IPS-15b (cell line): ENCODE data around the gene IL20RA.

Source experiments
- H3K27me3 ChIP-seq: one replicate; pipeline ENCODE4 v1.6.1; 2013; ENCODE audit warnings: low read length; ENCODE audit not compliant: control insufficient read depth, insufficient read depth
- H3K36me3 ChIP-seq: one replicate; pipeline ENCODE4 v1.6.1; 2013; ENCODE audit warnings: low read length; ENCODE audit not compliant: control insufficient read depth, insufficient read depth
- H3K4me1 ChIP-seq: one replicate; pipeline ENCODE4 v1.6.1; 2013; ENCODE audit warnings: mild to moderate bottlenecking, low read length; ENCODE audit not compliant: control insufficient read depth, insufficient read depth
- H3K4me3 ChIP-seq: one replicate; pipeline ENCODE4 v1.5.1; 2013; ENCODE audit warnings: low read depth, low read length
- H3K9ac ChIP-seq: one replicate; pipeline ENCODE4 v1.6.1; 2013; ENCODE audit warnings: low read depth, mild to moderate bottlenecking, low read length
- H3K9me3 ChIP-seq: one replicate; pipeline ENCODE4 v1.6.1; 2013; ENCODE audit warnings: mild to moderate bottlenecking, low read length; ENCODE audit not compliant: control insufficient read depth, insufficient read depth

The IL20RA gene, protein sequence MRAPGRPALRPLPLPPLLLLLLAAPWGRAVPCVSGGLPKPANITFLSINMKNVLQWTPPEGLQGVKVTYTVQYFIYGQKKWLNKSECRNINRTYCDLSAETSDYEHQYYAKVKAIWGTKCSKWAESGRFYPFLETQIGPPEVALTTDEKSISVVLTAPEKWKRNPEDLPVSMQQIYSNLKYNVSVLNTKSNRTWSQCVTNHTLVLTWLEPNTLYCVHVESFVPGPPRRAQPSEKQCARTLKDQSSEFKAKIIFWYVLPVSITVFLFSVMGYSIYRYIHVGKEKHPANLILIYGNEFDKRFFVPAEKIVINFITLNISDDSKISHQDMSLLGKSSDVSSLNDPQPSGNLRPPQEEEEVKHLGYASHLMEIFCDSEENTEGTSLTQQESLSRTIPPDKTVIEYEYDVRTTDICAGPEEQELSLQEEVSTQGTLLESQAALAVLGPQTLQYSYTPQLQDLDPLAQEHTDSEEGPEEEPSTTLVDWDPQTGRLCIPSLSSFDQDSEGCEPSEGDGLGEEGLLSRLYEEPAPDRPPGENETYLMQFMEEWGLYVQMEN

GRCh38 chr6:137044366-137045221 is at the start of gene IL20RA:
IL20RA (minus strand) TSS chr6:137044965; CDS start chr6:137044728, 237 bp downstream.
- H3K27me3 ChIP-seq, result peaks cover 49% of the 10 kb centered on the region
- H3K9ac ChIP-seq, result no peak within 1 kb of the TSS
- no peaks in the 10 kb centered on the region for H3K9me3 ChIP-seq
- no peaks in the 10 kb centered on the region for H3K36me3 ChIP-seq
- no peaks in the 10 kb centered on the region for H3K4me1 ChIP-seq
- peak within 1 kb of the TSS; percentile 26 for H3K4me3 ChIP-seq

DNA sequence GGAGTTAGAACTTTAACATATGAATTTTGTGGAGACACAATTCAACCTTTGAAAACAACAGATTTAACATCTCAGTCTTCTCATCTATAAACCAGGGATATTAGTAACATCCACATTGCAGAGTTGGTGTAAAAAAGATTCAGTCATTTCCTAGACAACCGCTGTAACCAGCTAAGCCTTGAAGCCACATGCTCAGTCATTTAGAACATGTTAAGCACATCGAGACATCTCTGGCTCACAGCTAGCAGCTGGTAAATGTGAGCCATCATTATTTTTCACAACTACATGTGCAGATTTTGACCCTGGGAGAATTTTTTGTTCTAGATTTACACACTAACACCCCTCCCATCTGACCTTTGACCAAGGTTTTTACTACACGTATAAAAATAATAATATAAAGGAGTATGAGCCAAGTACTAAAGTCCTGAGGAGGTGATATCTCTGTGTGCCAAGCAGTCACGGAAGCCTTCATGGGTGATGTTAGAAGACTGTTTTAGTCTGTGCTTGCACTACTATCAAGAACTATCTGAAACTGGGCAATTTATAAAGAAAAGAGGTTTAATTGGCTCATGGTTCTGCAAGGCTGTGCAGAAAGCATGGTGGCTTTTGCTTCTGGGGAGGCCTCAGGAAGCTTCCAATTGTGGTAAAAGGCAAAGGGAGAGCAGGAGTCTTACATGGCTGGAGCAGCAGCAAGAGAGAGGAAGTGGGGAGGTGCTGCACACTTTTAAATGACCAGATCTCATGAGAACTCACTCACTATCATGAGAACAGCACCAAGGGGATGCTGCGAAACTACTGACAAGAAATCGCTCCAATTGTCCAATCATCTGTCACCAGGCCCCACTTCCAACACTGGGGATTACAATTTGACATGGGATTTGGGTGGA is 48.7 kb upstream of the IL20RA start:
- Histone ChIP-seq H3K4me3 (no peak overlapping the region), H3K27me3 (no peaks in the 10 kb centered on the region), H3K9me3 (no peaks in the 10 kb centered on the region), H3K36me3 (no peaks in the 10 kb centered on the region), H3K4me1 (peaks cover 4% of the 10 kb centered on the region), H3K9ac (no peak overlapping the region)

DNA sequence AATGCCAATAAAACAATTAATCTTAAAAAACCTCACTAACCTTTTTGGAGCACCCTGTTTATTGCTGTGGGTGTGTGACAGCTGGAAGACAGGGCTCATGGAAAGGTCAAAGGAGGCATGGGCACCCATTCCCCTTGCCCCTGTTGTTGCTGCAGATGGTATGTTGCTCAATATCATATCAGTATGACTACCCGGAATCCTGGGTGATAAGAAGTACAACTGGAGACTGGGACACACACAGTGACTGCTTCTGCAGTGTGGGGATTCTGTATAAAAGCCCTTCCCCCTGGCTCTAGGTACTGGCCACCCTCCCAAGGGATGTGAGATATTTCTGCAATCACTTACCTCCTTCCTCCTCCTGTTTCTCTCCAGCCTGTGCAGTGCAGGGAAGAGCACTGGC is 47.3 kb upstream of the IL20RA start:
- Histone ChIP-seq H3K36me3 (no peaks in the 10 kb centered on the region), H3K9ac (no peak overlapping the region), H3K4me3 (no peak overlapping the region), H3K4me1 (peaks cover 4% of the 10 kb centered on the region), H3K27me3 (no peaks in the 10 kb centered on the region), H3K9me3 (no peaks in the 10 kb centered on the region)

GRCh38 chr6:137089305-137089704 is 44.5 kb upstream of the IL20RA start:
- Histone ChIP-seq H3K4me1 (no peaks in the 10 kb centered on the region), H3K9ac (no peak overlapping the region), H3K9me3 (no peaks in the 10 kb centered on the region), H3K27me3 (no peaks in the 10 kb centered on the region), H3K4me3 (no peak overlapping the region), H3K36me3 (no peaks in the 10 kb centered on the region)

DNA sequence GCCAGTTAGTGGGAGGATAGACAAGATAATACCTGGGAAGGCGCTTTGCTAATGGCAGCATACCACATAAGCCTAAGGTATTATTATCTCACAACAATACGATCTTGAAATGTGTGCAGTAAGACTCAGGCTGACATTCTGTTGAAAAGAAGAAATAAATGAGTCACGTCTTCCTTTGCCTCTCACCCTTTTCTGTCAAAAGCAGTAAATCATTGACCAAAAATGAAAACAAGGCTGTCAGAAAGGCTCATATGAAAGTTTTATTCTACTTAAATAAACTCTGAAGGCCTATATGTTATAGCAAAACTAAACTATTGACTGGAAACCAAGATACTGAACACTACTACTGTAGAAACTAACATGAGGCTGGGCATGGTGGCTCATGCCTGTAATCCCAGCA is 43.1 kb upstream of the IL20RA start:
- no peaks in the 10 kb centered on the region for H3K36me3 ChIP-seq
- no peaks in the 10 kb centered on the region for H3K4me1 ChIP-seq
- H3K4me3 ChIP-seq, result no peak overlapping the region
- no peaks in the 10 kb centered on the region for H3K27me3 ChIP-seq
- H3K9me3 ChIP-seq, result no peaks in the 10 kb centered on the region
- no peak overlapping the region for H3K9ac ChIP-seq

GRCh38 chr6:137086031-137086430 is 41.3 kb upstream of the IL20RA start:
- no peak overlapping the region for H3K4me3 ChIP-seq

DNA sequence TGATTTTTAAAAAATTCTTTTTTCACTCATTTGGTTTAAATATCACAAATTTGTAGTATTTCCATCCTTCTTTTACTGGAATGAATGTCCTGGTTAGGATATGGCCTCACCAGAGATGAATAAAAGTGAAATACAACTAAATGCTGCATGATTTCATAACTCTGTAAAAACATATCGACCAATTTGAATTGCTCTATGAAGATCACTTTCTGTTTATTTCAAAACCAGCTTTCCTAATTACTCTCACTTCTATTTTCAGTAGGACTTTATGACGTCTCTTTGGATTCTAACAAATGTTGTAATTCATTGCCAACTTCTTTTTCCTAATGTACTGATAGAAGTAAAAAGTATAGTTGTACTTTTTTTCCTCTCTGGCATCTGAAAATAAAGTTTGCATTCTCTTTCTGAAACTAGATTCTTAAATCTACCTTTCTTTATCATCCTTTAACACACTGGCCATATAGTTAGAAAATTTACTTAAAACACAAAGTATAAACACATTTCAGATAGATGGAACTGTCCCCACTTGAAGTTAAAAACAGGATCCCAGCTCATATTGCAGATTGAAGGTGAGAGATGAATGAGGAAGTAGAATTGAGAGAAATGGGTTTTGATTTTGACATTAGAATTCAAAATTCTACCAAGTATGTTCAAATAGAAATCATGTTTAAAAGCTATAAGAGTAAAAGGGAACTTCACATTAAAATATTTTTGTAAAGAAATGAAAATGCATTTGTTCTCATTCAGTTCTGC is 40.3 kb upstream of the IL20RA start:
- Histone ChIP-seq H3K9me3 (no peaks in the 10 kb centered on the region), H3K9ac (no peak overlapping the region), H3K4me1 (no peaks in the 10 kb centered on the region), H3K36me3 (no peaks in the 10 kb centered on the region), H3K27me3 (no peaks in the 10 kb centered on the region), H3K4me3 (no peak overlapping the region)

More at GRCh38 chr6:137086031-137086430, 41.3 kb upstream of the IL20RA start:
- Histone ChIP-seq H3K9ac (no peak overlapping the region), H3K36me3 (no peaks in the 10 kb centered on the region), H3K27me3 (no peaks in the 10 kb centered on the region), H3K9me3 (no peaks in the 10 kb centered on the region), H3K4me1 (no peaks in the 10 kb centered on the region)

DNA sequence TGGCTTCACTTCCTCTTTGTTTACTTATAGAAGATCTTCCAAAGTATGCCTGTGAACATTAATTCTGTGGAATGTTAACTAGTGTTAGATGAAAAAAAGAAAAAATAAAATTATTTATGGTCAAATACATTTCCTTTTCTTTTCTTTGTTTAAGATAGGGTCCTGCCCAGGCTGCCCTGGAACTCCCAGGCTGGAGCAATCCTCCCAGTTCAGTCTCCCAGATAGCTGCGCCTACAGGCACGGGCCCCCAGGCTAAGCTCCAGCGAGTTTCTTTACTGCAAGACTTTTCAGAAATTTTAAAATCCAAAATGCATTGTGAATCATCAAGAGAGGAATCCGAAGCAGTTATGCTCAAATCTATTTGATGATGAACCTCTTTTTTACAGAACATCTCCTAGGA is 39.3 kb upstream of the IL20RA start:
- H3K9me3 ChIP-seq, result no peaks in the 10 kb centered on the region
- no peaks in the 10 kb centered on the region for H3K4me1 ChIP-seq
- no peaks in the 10 kb centered on the region for H3K27me3 ChIP-seq
- H3K36me3 ChIP-seq, result no peaks in the 10 kb centered on the region
- no peak overlapping the region for H3K9ac ChIP-seq
- no peak overlapping the region for H3K4me3 ChIP-seq

- Histone ChIP-seq H3K9ac (no peak overlapping the region), H3K4me3 (no peak overlapping the region), H3K4me1 (no peaks in the 10 kb centered on the region), H3K9me3 (no peaks in the 10 kb centered on the region), H3K36me3 (no peaks in the 10 kb centered on the region), H3K27me3 (no peaks in the 10 kb centered on the region)
These were observed 37.2 kb upstream of the IL20RA start for GRCh38 chr6:137081997-137082396.

DNA sequence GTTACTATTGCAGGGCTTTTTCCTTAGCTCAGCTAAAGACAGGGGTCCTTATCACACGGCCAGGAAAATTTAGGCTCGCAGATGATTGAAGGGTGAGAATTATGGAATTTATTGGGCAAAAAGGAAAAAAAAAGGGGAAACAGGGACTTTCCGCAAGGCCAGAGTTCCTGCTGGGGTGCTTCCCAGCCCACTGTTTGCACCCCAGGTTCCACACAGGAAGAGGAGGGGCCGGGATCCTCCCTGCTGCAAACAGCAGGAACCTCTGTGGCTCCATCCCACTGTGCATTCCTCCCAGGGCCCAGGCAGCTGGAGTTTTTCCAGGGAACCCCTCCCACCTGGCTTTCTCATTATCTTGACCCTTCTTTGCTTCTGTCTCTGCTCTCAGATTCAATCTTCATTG is 35.9 kb upstream of the IL20RA start:
- no peaks in the 10 kb centered on the region for H3K9me3 ChIP-seq
- no peak overlapping the region for H3K4me3 ChIP-seq
- no peak overlapping the region for H3K9ac ChIP-seq
- H3K36me3 ChIP-seq, result no peaks in the 10 kb centered on the region
- no peaks in the 10 kb centered on the region for H3K27me3 ChIP-seq
- H3K4me1 ChIP-seq, result no peaks in the 10 kb centered on the region
